ENCODE results near the gene KLF13. TPM values are rescaled to one million over a fixed set of nuclear protein-coding genes. Genes with fewer than 3 reads are reported as not detected.

The KLF13 gene
- polyA plus RNA-seq, 1 donor (not counting 4 experiments of a cell fraction or from before 2014, with no cell fraction given) = 66.7 TPM

DNA sequence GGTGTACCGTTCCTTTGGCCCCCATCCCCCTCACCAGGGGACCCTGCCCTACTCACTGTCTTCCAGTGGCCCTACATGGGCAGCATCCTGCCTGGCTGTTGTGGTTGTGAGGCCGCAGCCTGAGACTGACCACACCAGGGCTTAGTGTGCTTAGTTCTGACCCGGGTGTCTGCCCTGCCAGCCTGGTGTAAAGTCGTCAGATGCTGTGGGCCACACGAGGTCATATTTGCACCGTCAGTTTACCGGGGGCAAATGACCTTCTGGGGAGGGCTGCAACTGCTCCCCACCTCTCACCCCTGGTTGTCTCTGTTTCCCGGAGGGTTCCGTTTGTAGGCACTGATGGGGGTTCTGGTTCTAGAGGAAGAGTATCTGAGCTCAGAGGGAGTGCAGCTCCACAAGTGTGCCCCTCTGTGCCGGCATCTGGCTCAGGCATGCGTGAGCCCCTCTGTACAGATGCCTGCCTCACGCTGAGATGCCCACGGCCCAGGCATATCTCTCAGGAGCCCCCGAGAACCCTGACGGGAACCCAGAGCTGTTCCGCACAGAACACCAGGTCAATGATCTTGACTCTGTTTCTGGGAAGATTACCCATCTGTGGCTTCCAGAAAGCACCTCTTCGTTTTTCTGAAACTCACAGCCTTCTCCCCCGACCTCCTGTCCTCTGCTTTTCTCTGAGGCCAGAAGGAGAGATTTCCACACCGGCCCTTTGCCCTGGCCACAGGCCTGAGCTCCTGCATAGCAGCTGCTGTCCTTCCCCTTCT is 19.2 kb downstream of the KLF13 start:
- FAIRE-seq (no peak), DNase-seq (ENCODE audit: low read depth, low spot score) (no peak)
- dilution Hi-C loops (cut with MboI; ENCODE audit: extremely low pct_ligation_motif_present, low sequenced_read_pairs) = no loop called here
- H2AFZ ChIP-seq (ENCODE audit: control insufficient read depth, low read length) = no peak overlapping the region
- no peak overlapping the region for H3K4me3 ChIP-seq (ENCODE audit: control insufficient read depth in 2 of 3, extremely low read depth in 1 of 3, insufficient read depth in 2 of 3, low read depth in 1 of 3, low read length in 3 of 3)
- H3K27ac ChIP-seq (ENCODE audit: control insufficient read depth, insufficient read depth, low read length) = no peak overlapping the region
- peaks cover 5 to 9% of the 10 kb centered on the region in 2 experiments for H3K36me3 ChIP-seq (ENCODE audit: control insufficient read depth in 2 of 2, extremely low read depth in 1 of 2, insufficient read depth in 2 of 2, low read length in 2 of 2)
- no peak for TF ChIP-seq EZH2 (IDR thresholded peaks at IDR 0.05; ENCODE audit: low read length)
- TF ChIP-seq, protein P1, sequence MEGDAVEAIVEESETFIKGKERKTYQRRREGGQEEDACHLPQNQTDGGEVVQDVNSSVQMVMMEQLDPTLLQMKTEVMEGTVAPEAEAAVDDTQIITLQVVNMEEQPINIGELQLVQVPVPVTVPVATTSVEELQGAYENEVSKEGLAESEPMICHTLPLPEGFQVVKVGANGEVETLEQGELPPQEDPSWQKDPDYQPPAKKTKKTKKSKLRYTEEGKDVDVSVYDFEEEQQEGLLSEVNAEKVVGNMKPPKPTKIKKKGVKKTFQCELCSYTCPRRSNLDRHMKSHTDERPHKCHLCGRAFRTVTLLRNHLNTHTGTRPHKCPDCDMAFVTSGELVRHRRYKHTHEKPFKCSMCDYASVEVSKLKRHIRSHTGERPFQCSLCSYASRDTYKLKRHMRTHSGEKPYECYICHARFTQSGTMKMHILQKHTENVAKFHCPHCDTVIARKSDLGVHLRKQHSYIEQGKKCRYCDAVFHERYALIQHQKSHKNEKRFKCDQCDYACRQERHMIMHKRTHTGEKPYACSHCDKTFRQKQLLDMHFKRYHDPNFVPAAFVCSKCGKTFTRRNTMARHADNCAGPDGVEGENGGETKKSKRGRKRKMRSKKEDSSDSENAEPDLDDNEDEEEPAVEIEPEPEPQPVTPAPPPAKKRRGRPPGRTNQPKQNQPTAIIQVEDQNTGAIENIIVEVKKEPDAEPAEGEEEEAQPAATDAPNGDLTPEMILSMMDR (optimal IDR thresholded peaks at IDR 0.05 in 1 of 3, IDR thresholded peaks at IDR 0.05 in 1 of 3, conservative IDR thresholded peaks at IDR 0.05 in 1 of 3; ENCODE audit: extremely low read depth in 1 of 3, insufficient read depth in 2 of 3, low read length in 3 of 3) = no peak
- H4K20me1 ChIP-seq (ENCODE audit: control insufficient read depth, extremely low read depth, insufficient read depth, low read length) = peaks cover 25% of the 10 kb centered on the region
- no peak overlapping the region for H3K4me2 ChIP-seq (ENCODE audit: control insufficient read depth, extremely low read depth, insufficient read depth, low read depth, low read length)
- peaks cover 99% of the 10 kb centered on the region for H3K79me2 ChIP-seq (ENCODE audit: control insufficient read depth, insufficient read depth, low read length)
- no peaks in the 10 kb centered on the region for H3K27me3 ChIP-seq (ENCODE audit: control insufficient read depth, extremely low read depth, insufficient read depth, low read length)
- peak overlapping the region; percentile 28 for H3K9ac ChIP-seq (ENCODE audit: control insufficient read depth, extremely low read depth, insufficient read depth, low read length)
- no peaks in the 10 kb centered on the region for H3K9me3 ChIP-seq (ENCODE audit: control insufficient read depth, low read depth, low read length)
- peaks cover 29% of the 10 kb centered on the region for H3K4me1 ChIP-seq (ENCODE audit: control insufficient read depth, extremely low read depth, insufficient read depth, low read length)
- peaks cover 18% of the 10 kb centered on the region for H3K9me1 ChIP-seq (ENCODE audit: control insufficient read depth, extremely low read depth, insufficient read depth, low read length)

DNA sequence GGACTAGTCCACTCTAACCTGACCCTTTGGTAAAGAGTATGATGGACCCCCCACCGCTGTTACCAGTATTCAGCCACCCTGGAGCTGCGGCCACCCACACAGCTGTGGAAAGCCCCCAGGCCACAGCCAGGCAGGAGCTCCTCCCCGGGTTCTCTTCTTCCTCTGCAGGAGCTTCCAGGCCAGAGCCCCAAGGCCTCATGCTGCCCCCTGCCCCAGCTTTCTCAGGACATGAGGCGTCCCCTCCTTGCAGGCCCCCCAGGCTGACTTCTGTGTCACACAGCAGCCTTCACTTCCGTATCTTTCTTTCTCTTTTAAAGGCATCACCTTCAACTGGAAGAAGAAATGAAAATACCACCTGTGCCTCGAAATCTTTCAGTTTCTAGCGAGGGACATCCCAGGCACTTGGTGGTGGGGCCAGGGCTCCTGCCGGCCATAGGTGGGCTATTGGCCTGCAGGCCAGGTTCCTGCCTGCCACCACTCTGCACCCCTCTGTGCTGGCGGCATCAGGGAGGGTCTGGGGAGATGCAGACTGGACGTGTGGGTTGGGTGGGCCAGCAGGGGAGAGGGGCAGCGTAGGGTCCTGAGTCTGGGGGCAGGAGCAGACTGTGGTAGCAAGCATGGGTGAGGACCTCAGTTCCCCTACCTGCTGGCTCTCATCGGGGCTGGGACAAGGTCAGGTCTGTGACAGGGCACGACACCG is 19.9 kb downstream of the KLF13 start:
- Histone ChIP-seq H3K9me1 (ENCODE audit: control insufficient read depth, extremely low read depth, insufficient read depth, low read length) (peaks cover 22% of the 10 kb centered on the region), H2AFZ (ENCODE audit: control insufficient read depth, low read length) (no peak overlapping the region), H3K9ac (ENCODE audit: control insufficient read depth, extremely low read depth, insufficient read depth, low read length) (no peak overlapping the region), H3K27ac (ENCODE audit: control insufficient read depth, insufficient read depth, low read length) (no peak overlapping the region), H3K79me2 (ENCODE audit: control insufficient read depth, insufficient read depth, low read length) (peaks cover 98% of the 10 kb centered on the region), H3K4me1 (ENCODE audit: control insufficient read depth, extremely low read depth, insufficient read depth, low read length) (peaks cover 35% of the 10 kb centered on the region), H3K27me3 (ENCODE audit: control insufficient read depth, extremely low read depth, insufficient read depth, low read length) (no peaks in the 10 kb centered on the region), H4K20me1 (ENCODE audit: control insufficient read depth, extremely low read depth, insufficient read depth, low read length) (peaks cover 26% of the 10 kb centered on the region), H3K4me2 (ENCODE audit: control insufficient read depth, extremely low read depth, insufficient read depth, low read depth, low read length) (no peak overlapping the region), H3K36me3 (ENCODE audit: control insufficient read depth in 2 of 2, extremely low read depth in 1 of 2, insufficient read depth in 2 of 2, low read length in 2 of 2) (peaks cover 5 to 9% of the 10 kb centered on the region in 2 experiments), H3K9me3 (ENCODE audit: control insufficient read depth, low read depth, low read length) (no peaks in the 10 kb centered on the region), H3K4me3 (ENCODE audit: control insufficient read depth in 2 of 3, extremely low read depth in 1 of 3, insufficient read depth in 2 of 3, low read depth in 1 of 3, low read length in 3 of 3) (no peak overlapping the region)
- no peak for TF ChIP-seq EZH2 (IDR thresholded peaks at IDR 0.05; ENCODE audit: low read length)
- TF ChIP-seq, protein P1 (optimal IDR thresholded peaks at IDR 0.05 in 1 of 3, IDR thresholded peaks at IDR 0.05 in 1 of 3, conservative IDR thresholded peaks at IDR 0.05 in 1 of 3; ENCODE audit: extremely low read depth in 1 of 3, insufficient read depth in 2 of 3, low read length in 3 of 3) = no peak
- DNase-seq (ENCODE audit: low read depth, low spot score) (no peak), FAIRE-seq (no peak)
- dilution Hi-C loops (cut with MboI; ENCODE audit: extremely low pct_ligation_motif_present, low sequenced_read_pairs) = no loop called here
